Measurements from ENCODE around the gene KHDC3L.

GRCh38 chr6:73364549-73364948 lies 2.1 kb downstream of the KHDC3L start:
- TF ChIP-seq CTCF (optimal IDR thresholded peaks at IDR 0.05 in 1 of 3, IDR thresholded peaks at IDR 0.05 in 1 of 3, conservative IDR thresholded peaks at IDR 0.05 in 1 of 3; ENCODE audit: extremely low read depth in 1 of 3, insufficient read depth in 2 of 3, low read length in 3 of 3) (no peak), EZH2 (IDR thresholded peaks at IDR 0.05; ENCODE audit: low read length) (no peak)

Data from keratinocyte (primary cell).